Right lobe of liver (tissue), 4 donors: ENCODE data around the gene TSPYL4.

Source experiments
- CTCF ChIP-seq, 4 donors: fragments of 200-600 bp in 3 of 4; fragments of 450-650 bp in 1 of 4; IDR thresholded peaks; one replicate each; pipeline versions ENCODE4 v1.5.1 to v1.8.0; 2016 to 2022; ENCODE audit warnings: antibody characterized with exemption in 4 of 4, mild to moderate bottlenecking in 2 of 4
- POLR2A ChIP-seq: fragments of 450-650 bp; IDR thresholded peaks from one replicate; pipeline ENCODE4 v1.6.1; 2017; ENCODE audit warnings: antibody characterized with exemption, mild to moderate bottlenecking
- donor health status: DM: no; HTN: no; CAD: no.
- donor health status: DM: no; HTN: no; CAD: no.
- donor health status: DM: no; HTN: yes; CAD: no.

GRCh38 chr6:116290799-116291198 is 36.9 kb upstream of the TSPYL4 start:
- TF ChIP-seq CTCF (IDR thresholded peaks at IDR 0.05) (no peak), POLR2A (no peak)
